ENCODE measurements around the gene CAPN1. TPM values are rescaled to one million over a fixed set of nuclear protein-coding genes. Genes with fewer than 3 reads are reported as not detected.

Gene CAPN1
- total RNA-seq, 2 donors from 2014 or later, result 325 to 416 TPM

- Histone ChIP-seq H3K27ac (no peak overlapping the region), H3K9ac (ENCODE audit: low read depth in 2 of 2, low read length in 2 of 2) (no peak overlapping the region), H3K27me3 (no peaks in the 10 kb centered on the region), H3K9me3 (no peaks in the 10 kb centered on the region), H3K4me1 (no peaks in the 10 kb centered on the region), H3K4me3 (no peak overlapping the region), H3K36me3 (no peaks in the 10 kb centered on the region)
- intact Hi-C loops (cut with DNase I), result no loop called here
- TF ChIP-seq CTCF (IDR thresholded peaks at IDR 0.05), result no peak
- DNase-seq, result no peak
These were observed 24.8 kb upstream of the CAPN1 start for GRCh38 chr11:65156926-65157325.

GRCh38 chr11:65157336-65157735 is 24.4 kb upstream of the CAPN1 start:
- TF ChIP-seq CTCF (IDR thresholded peaks at IDR 0.05), result no peak
- Histone ChIP-seq H3K9me3 (no peaks in the 10 kb centered on the region), H3K27ac (no peak overlapping the region), H3K4me1 (no peaks in the 10 kb centered on the region), H3K9ac (ENCODE audit: low read depth in 2 of 2, low read length in 2 of 2) (no peak overlapping the region), H3K27me3 (no peaks in the 10 kb centered on the region), H3K36me3 (no peaks in the 10 kb centered on the region), H3K4me3 (no peak overlapping the region)
- no peak for DNase-seq
- intact Hi-C loops (cut with DNase I), result no loop called here

- H3K9ac ChIP-seq (ENCODE audit: low read depth in 2 of 2, low read length in 2 of 2), result no peak overlapping the region
- TF ChIP-seq CTCF (IDR thresholded peaks at IDR 0.05), result no peak
- no peak overlapping the region for H3K4me3 ChIP-seq
- no peaks in the 10 kb centered on the region for H3K9me3 ChIP-seq
- no peaks in the 10 kb centered on the region for H3K4me1 ChIP-seq
- no peaks in the 10 kb centered on the region for H3K36me3 ChIP-seq
- no peak for DNase-seq
- no peak overlapping the region for H3K27ac ChIP-seq
- intact Hi-C loops (cut with DNase I), result no loop called here
- no peaks in the 10 kb centered on the region for H3K27me3 ChIP-seq
These were observed 22.7 kb upstream of the CAPN1 start for GRCh38 chr11:65159012-65159411.

GRCh38 chr11:65160643-65161042 is 21.1 kb upstream of the CAPN1 start:
- no peaks in the 10 kb centered on the region for H3K9me3 ChIP-seq
- H3K4me3 ChIP-seq, result no peak overlapping the region
- H3K27ac ChIP-seq, result no peak overlapping the region
- no peak overlapping the region for H3K9ac ChIP-seq (ENCODE audit: low read depth in 2 of 2, low read length in 2 of 2)
- no peak for DNase-seq
- no peaks in the 10 kb centered on the region for H3K4me1 ChIP-seq
- TF ChIP-seq CTCF (IDR thresholded peaks at IDR 0.05), result no peak
- intact Hi-C loops (cut with DNase I), result no loop called here
- no peaks in the 10 kb centered on the region for H3K27me3 ChIP-seq
- H3K36me3 ChIP-seq, result no peaks in the 10 kb centered on the region

- intact Hi-C loops (cut with DNase I), result no loop called here
- no peak for TF ChIP-seq CTCF (IDR thresholded peaks at IDR 0.05)
These were observed 18.0 kb upstream of the CAPN1 start for GRCh38 chr11:65163684-65164083.

More at GRCh38 chr11:65163684-65164083, 18.0 kb upstream of the CAPN1 start:
- no peak overlapping the region for H3K4me3 ChIP-seq
- H3K27ac ChIP-seq, result no peak overlapping the region
- no peaks in the 10 kb centered on the region for H3K27me3 ChIP-seq
- no peaks in the 10 kb centered on the region for H3K36me3 ChIP-seq
- H3K9ac ChIP-seq (ENCODE audit: low read depth in 2 of 2, low read length in 2 of 2), result no peak overlapping the region
- H3K4me1 ChIP-seq, result no peaks in the 10 kb centered on the region
- H3K9me3 ChIP-seq, result no peaks in the 10 kb centered on the region
- DNase-seq, result no peak

All from colonic mucosa (tissue), 4 donors.